NCI-H226 (cell line): ENCODE measurements around the gene ASNSD1.
"Not testable (repeated sequence)": the region's sequence is repeated elsewhere in the genome, so short reads cannot be mapped to it uniquely, and the experiment has no call there.

ENCODE experiments used
- DNase-seq: peaks from one replicate; pipeline ENCODE4 v3.0.0-alpha.2; 2015

ASNSD1 gene

DNA sequence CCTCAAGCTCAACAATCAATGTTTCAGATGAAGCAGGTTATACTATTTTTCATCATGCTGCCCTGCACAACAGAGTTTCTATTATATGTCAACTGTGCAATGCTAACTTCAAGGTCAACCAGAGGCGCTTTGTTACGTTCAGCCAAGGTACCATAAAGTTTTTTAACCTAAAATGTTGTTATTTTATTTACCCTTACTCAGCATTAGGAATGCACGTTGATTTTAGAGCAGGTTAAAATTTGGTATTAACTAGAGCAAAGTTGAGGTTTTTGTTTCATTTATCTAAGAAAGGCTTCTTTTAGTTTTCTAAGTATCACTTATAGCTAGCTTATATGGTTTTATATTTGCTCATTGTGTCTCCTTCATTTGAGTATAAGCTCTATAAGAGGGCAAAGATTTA is 35.0 kb downstream of the ASNSD1 start:
- DNase-seq = no peak

DNA sequence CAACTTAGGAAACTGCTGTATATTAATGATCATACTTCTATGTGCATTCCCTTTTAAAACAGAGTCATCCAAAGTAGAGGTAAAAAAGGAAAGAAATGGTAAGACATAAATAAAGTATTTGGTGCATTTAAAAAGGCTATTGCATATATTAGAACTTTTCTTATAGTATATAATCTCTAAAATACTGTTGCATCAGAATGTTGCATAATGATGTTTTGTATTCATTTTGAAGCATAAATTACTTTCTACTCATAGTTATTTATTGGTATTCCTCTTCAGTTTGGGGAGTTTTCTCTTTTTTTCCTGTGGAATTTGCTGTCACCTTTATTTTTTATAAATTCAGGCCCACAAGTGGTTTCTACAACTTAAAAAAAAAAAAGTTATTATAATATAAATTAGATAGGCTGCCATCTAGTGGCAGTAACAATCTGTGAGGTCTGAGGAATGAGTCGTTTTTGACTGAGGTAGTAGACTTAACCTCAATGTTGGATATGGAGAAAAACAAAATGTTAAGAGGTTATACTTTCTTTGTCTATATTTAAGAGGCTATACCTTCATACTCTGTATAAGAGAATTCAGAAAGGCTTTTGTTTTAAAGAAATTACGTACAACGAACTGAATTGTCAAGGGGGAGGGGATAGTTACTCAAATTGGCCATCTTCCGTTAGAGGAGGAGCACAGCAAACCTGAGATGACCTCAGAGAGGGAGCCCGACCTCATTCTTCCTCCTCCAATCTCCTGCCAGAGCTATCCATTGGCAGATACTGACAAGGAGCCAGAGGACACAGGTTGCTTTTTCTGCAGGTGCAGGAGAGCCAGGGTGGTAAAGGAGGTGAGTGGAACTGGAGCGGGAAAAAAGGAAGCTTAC is 37.0 kb downstream of the ASNSD1 start:
- peak; percentile 20 for DNase-seq

DNA sequence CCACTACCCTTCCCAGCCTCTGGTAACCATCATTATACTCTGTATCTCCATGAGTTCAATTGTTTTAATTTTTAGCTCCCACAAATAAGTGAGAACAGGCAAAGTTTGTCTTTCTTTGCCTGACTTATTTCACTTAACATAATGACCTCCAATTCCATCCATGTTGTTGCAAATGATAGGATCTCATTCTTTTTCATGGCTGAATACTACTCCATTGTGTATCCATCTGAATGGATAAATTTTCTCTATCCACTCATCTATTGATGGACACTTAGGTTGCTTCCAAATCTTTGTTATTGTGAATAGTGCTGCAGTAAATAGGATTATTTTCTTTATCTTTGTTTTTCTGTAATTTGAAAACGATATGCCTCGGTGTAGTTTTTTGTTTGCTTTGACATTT is 39.4 kb downstream of the ASNSD1 start:
- DNase-seq = no peak

DNA sequence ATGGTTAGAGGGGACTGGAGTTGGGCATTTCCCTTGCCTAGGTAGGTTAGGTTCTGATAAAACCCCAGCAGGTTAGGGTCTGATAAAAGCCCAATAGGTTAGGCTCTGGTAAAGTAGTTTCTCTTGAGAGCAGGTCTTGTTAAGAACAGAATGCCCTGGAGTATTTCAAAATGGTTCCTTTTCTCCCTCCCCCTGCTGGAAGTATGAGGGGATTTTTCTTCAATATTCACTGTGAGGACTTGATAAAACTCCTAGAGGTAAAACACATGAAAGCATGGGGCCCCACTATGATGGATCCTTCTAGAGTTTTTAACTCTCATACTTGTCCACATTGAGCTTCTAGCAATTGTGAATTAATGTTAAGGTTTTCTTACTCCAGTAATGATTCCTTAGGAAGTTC is 40.8 kb downstream of the ASNSD1 start:
- DNase-seq = no peak

DNA sequence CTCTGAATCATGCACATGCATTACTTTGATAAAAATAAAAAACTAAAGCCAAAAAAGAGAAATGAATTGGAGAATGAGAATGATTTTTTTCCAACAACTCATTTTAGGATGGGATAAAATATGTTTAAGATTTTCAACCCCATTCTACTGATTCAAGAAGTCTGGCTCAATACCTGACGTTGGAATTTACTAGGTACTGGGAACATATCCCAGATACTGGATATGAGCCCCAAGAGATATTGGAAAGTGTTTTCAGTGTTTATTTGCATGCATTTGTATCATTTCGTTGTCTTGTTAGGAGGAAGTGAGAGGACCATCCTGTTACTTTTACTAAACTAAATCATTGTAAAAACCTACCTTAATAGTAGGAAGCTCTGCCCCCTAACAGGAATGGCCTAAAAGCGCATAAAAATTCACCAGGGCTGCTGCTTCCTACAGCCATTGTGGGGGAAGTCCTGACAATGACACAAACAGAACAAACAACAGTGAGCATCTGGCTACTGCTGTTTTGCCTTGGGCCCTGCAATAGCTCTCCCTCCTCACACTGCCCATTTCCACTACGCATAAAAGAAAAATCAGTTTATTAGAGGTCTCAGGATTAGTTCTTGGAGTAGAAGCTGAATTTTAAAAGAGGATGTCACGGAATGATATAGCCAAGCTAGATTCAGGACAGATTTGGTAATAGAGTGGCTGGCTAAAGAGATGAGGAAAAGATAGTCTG is 48.4 kb downstream of the ASNSD1 start:
- DNase-seq = no peak

DNA sequence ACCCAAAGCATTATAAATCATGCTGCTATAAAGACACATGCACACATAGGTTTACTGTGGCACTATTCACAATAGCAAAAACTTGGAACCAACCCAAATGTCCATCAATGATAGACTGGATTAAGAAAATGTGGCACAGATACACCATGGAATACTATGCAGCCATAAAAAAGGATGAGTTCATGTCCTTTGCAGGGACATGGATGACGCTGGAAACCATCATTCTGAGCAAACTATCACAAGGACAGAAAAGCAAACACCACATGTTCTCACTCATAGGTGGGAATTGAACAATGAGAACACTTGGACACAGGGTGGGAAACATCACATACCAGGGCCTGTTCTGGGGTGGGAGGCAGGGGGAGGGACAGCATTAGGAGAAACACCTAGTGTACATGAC is 56.3 kb downstream of the ASNSD1 start:
- DNase-seq = not testable (repeated sequence)

DNA sequence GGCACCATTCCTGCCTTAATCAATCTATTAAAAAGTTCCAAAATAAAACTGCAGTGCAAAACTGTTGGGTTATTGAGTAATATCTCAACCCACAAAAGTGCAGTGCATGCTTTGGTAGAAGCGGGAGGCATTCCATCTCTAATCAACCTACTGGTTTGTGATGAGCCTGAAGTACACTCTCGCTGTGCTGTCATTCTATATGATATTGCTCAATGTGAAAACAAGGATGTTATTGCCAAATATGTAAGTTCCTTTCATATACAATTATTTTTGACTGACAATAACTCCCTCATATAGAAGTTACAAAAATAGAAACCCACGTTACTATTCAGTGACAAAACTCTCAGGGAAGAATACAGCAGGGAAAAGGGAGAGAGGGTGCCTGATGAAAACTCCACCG is 58.3 kb downstream of the ASNSD1 start:
- DNase-seq = no peak
